ENCODE measurements around the gene CAMSAP3.

DNA sequence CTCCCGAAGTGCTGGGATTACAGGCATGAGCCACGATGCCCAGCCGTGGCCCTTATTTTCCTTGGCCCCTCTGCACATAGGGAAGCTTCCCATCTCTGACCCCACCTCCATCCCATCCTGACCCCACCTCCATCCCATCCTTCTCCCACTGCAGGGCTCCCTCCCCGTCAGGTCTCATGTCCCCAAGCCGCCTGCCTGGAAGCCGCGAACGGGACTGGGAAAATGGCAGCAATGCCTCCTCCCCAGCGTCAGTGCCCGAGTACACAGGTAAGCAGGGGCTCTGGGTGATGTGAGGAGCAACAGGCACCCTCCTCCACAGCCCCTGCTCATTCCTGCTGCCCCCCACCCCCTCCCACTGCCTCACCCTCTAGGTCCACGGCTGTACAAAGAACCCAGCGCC is 21.5 kb downstream of the CAMSAP3 start:
- TF ChIP-seq, protein P1, sequence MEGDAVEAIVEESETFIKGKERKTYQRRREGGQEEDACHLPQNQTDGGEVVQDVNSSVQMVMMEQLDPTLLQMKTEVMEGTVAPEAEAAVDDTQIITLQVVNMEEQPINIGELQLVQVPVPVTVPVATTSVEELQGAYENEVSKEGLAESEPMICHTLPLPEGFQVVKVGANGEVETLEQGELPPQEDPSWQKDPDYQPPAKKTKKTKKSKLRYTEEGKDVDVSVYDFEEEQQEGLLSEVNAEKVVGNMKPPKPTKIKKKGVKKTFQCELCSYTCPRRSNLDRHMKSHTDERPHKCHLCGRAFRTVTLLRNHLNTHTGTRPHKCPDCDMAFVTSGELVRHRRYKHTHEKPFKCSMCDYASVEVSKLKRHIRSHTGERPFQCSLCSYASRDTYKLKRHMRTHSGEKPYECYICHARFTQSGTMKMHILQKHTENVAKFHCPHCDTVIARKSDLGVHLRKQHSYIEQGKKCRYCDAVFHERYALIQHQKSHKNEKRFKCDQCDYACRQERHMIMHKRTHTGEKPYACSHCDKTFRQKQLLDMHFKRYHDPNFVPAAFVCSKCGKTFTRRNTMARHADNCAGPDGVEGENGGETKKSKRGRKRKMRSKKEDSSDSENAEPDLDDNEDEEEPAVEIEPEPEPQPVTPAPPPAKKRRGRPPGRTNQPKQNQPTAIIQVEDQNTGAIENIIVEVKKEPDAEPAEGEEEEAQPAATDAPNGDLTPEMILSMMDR (IDR thresholded peaks at IDR 0.05), result no peak
- TF ChIP-seq POLR2A (IDR thresholded peaks at IDR 0.05), result no peak

All from prostate gland (tissue), 2 donors.